Large intestine (tissue), 3 donors: ENCODE results near the gene MSI2. TPM values are rescaled to one million over a fixed set of nuclear protein-coding genes. Genes with fewer than 3 reads are reported as not detected.

Experiments
- DNase-seq, 2 donors: peaks; one replicate each; pipeline versions ENCODE4 v3.0.0 to v3.0.0-alpha.2; 2013
- H3K27ac ChIP-seq: one replicate; pipeline ENCODE4 v1.5.1; 2013; ENCODE audit warnings: low read length
- H3K27me3 ChIP-seq: 2 replicates; pipeline ENCODE4 v1.6.1; 2013; ENCODE audit warnings: low read length; ENCODE audit not compliant: control insufficient read depth, insufficient read depth
- H3K36me3 ChIP-seq: 2 replicates; pipeline ENCODE4 v1.6.1; 2013; ENCODE audit warnings: low read length; ENCODE audit not compliant: control insufficient read depth, insufficient read depth
- H3K4me1 ChIP-seq: one replicate; pipeline ENCODE4 v1.6.1; 2013; ENCODE audit warnings: low read length; ENCODE audit not compliant: control insufficient read depth, insufficient read depth
- H3K4me3 ChIP-seq: one replicate; pipeline ENCODE4 v1.5.1; 2013; ENCODE audit warnings: low read length
- H3K9me3 ChIP-seq: one replicate; pipeline ENCODE4 v1.6.1; 2013; ENCODE audit warnings: mild to moderate bottlenecking, low read depth, low read length, moderate library complexity; ENCODE audit not compliant: control insufficient read depth
- WGBS: methylation state at CpG from one replicate; pipeline ENCODE4 v1.1.5; 2013; ENCODE audit warnings: low lambda C conversion rate; ENCODE audit not compliant: insufficient coverage; 5-methylcytosine and 5-hydroxymethylcytosine counted together
- polyA plus RNA-seq: library from polyadenylated mRNA; unstranded; fragments of 120-200 nt; gene quantifications from one replicate; pipeline ENCODE4 v1.2.1, GENCODE V29; 2013

MSI2 gene
- polyA plus RNA-seq, 1 donor = 46.1 TPM

DNA sequence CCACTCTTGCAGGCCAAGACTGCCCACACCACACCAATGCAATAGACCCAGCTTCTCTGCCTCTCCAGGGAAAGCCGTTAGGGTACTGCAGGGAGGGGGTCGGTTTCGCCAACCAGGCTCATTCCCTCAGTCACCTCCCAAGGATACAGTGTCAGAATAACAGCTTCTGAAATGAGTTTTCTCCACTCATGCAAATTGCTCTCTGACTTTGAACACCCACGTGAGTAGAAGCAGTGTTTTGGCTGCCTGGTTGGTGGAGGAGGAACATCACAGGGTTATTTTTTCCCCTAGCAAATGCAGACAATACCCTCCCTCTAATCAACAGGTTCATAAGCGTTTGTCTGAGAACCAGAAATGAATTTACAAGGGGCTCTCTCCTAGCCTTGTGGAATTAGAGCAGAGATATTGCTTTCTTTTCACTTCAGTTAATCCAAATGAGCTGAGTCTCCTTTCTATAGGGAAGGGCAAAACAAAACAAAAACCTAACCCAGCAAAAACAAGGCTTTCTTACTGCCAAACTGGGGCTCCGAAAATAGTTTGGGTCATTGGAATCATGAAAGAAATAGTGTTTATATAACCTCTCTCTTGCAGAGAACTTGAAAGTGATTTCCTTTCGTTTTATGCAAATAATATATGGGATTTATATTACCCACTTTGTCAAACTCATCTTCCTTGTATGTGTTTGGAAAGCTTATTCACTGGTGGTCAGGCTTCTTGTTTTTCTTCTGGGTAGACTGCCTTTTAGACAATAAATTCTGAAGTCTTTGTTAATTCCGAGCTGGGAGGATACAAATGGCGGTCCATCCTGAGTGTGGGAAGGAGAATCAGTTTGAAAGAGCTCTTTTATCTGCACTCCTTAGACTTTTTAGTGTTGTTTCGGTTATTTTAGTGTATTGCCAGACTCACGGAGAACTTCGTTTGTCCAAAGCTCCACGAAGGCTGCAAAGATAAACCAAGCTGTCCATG lies 229.9 kb downstream of the MSI2 start:
- H3K27me3 ChIP-seq = no peaks in the 10 kb centered on the region
- H3K4me1 ChIP-seq = peaks cover 3% of the 10 kb centered on the region
- H3K4me3 ChIP-seq = no peak overlapping the region
- DNase-seq = no peak
- no peak overlapping the region for H3K27ac ChIP-seq
- no peaks in the 10 kb centered on the region for H3K9me3 ChIP-seq
- H3K36me3 ChIP-seq = no peaks in the 10 kb centered on the region
- 80% methylated on average over 1 of the region's 13 CpGs for WGBS

DNA sequence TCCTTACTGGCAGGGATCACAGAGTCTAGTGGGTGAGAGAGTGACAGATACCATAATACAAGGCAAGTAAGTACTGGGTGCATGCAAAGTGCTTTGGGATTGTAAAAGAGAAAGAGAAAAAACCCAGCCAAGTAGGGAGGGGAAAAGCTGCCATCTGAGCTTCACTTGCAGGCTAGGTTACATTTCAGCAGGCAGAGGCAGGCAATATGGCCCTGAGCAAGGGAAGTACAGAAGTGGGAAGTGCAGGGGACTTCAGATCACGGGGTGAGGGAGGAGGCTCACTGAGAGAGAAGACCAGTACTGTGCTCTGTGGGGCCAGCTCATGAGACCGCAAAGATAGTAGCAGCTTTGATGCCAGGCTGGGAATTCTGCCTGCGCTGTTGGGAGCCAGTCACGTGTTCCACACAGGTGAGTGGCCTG lies 230.6 kb downstream of the MSI2 start:
- Histone ChIP-seq H3K4me1 (peaks cover 3% of the 10 kb centered on the region), H3K9me3 (no peaks in the 10 kb centered on the region), H3K27me3 (no peaks in the 10 kb centered on the region), H3K36me3 (no peaks in the 10 kb centered on the region), H3K27ac (no peak overlapping the region), H3K4me3 (no peak overlapping the region)
- no CpG with 5 or more reads among the region's 4 CpGs for WGBS
- DNase-seq = no peak

DNA sequence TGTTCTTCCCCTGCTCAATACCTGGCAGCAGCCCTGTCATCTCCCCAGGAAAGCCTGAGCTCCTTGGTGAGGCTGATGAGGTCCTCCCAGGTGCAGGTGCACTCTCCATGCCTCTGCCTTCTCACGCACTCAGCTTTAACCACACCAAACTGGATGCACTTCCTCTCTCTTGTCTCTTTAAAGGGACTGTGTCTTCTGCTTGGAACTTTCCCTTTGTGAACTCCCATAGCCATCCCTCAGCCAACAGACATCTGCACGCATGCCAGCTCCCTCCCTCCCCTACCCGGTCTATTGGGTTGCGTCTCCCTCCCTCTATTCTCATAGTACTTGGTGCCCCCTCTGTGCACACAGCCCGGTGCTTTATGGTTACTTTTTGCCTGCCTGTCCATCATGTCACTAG lies 231.2 kb downstream of the MSI2 start:
- WGBS = no CpG with 5 or more reads among the region's 5 CpGs
- H3K36me3 ChIP-seq = no peaks in the 10 kb centered on the region
- no peak overlapping the region for H3K27ac ChIP-seq
- no peaks in the 10 kb centered on the region for H3K27me3 ChIP-seq
- no peak for DNase-seq
- no peak overlapping the region for H3K4me3 ChIP-seq
- H3K4me1 ChIP-seq = peaks cover 1% of the 10 kb centered on the region
- no peaks in the 10 kb centered on the region for H3K9me3 ChIP-seq

DNA sequence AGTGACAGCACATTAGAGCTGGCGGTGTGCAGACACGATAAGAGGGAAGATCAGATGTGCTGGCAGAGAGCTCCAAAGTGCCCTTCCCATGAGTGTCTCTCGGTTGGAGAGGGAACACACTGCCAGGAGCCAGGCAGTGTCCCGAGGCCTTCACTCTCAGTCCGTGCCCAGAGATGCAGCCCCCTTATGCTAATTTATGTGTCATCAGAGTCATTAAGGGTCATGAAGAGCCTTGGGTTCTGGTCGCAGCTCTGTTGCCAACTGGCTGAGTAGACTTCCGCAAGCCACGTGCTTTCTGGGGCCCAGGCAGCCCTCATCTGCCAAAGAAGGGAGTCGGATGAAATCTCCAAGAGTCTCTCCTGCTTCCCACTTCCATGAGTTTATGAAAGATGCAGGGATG lies 232.5 kb downstream of the MSI2 start:
- no peak for DNase-seq
- peaks cover 2% of the 10 kb centered on the region for H3K36me3 ChIP-seq
- H3K4me1 ChIP-seq = no peaks in the 10 kb centered on the region
- H3K9me3 ChIP-seq = no peaks in the 10 kb centered on the region
- no peak overlapping the region for H3K4me3 ChIP-seq
- WGBS = no CpG with 5 or more reads among the region's 9 CpGs
- no peaks in the 10 kb centered on the region for H3K27me3 ChIP-seq
- H3K27ac ChIP-seq = no peak overlapping the region

DNA sequence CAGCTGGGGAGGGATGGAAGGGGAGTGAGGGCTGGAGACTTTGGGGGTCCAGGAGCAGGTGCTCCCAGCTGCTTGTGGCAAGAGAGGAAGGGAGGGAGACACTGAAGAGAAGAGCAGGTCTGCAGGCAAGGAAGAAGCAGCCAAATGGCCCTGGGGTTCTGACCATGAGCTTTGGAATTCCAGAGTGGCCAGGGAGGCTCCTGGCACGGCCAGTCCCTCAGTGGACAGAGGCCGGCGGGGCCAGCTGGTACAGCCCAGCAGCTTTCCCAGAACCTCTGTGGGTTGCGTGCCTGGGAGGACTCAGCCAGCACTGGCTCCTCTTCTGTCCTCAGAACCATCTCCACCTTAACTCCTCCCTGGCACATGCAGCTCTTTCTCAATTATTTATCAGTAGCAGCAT lies 233.0 kb downstream of the MSI2 start:
- WGBS = no CpG with 5 or more reads among the region's 4 CpGs
- no peaks in the 10 kb centered on the region for H3K4me1 ChIP-seq
- H3K36me3 ChIP-seq = peaks cover 2% of the 10 kb centered on the region
- H3K4me3 ChIP-seq = no peak overlapping the region
- no peaks in the 10 kb centered on the region for H3K9me3 ChIP-seq
- H3K27me3 ChIP-seq = no peaks in the 10 kb centered on the region
- no peak overlapping the region for H3K27ac ChIP-seq
- no peak for DNase-seq

DNA sequence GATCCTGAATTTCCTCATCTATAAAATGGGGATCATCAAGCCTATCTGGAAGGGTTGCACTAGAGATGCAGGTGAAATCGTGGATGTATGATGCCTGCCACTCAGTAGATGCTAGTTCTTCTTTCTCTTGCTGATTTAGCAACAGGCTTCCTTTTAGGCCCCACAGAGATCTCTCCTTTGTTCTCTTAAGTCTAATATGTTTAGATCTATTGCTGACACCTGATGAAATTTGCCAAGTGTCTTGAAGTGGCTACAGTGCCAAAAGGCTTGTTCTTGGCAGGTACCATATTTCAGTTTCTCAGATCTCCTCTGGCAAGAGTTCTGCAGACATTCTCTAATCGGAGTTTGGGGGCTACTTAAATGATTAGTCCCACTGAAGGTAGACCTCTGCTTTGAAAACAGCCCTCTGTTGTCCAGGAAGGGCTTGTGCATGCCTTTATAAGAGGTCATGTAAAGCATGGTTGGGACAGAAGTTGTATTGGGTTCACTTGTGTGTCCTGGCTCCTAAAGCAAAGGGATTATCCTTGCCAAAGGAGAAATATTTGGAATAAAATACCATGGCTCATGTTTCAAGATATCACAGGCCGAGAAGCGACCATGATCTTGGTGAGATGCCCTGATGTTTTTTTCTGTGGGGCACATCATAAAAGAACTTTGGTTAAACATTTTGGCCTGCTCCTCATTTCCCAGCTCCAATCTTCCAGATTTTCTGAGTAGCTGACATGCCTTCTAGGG lies 234.0 kb downstream of the MSI2 start:
- Histone ChIP-seq H3K4me3 (no peak overlapping the region), H3K9me3 (no peaks in the 10 kb centered on the region)

DNA sequence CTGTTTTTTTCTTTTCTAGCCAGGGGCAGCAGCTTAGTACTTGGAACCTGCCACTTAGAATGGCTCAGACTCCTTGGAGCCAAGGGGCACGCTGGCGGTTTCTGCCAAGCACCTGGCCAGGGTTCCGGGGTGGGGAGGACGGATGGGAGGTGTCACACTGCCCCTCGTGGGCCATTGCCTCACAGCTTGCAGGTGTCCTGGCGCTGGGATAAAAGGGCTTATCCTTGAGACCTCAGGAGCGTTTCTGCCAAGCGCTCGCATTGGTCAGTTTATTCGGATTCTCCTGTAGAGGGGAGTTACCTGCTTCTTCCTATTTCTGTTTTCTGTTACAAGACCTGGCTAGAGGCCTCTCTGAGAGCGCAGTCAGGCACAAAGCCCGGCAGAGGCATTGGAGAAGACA lies 234.6 kb downstream of the MSI2 start:
- Histone ChIP-seq H3K9me3 (no peaks in the 10 kb centered on the region), H3K4me1 (no peaks in the 10 kb centered on the region), H3K36me3 (peaks cover 2% of the 10 kb centered on the region), H3K27me3 (no peaks in the 10 kb centered on the region), H3K4me3 (no peak overlapping the region), H3K27ac (no peak overlapping the region)
- no CpG with 5 or more reads among the region's 12 CpGs for WGBS
- no peak for DNase-seq

More for the DNA sequence above, 234.0 kb downstream of the MSI2 start:
- no peak for DNase-seq
- Histone ChIP-seq H3K27me3 (no peaks in the 10 kb centered on the region), H3K27ac (no peak overlapping the region), H3K4me1 (no peaks in the 10 kb centered on the region), H3K36me3 (peaks cover 2% of the 10 kb centered on the region)
- no CpG with 5 or more reads among the region's 4 CpGs for WGBS

DNA sequence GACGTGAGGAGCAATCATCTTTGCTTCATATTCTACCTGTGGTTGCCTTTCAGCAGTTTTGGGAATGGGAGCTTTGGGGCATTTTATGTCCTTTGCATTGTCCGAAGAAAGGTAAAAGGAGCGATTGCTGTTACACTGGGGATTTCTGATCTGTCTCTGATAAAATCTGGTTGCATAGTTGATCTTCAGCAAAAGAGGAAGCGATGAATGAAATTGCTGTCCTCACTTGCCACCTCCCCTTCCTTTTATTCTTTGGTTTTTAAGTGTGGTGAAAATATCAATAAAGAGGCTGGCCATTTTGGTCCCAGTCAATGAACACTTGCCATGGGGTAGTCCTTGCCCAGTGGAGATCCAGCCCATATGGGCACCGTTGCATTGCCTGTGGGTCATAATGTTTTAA lies 236.8 kb downstream of the MSI2 start:
- peaks cover 2% of the 10 kb centered on the region for H3K36me3 ChIP-seq
- WGBS = no CpG with 5 or more reads among the region's 5 CpGs
- no peaks in the 10 kb centered on the region for H3K4me1 ChIP-seq
- no peaks in the 10 kb centered on the region for H3K9me3 ChIP-seq
- H3K27ac ChIP-seq = no peak overlapping the region
- H3K27me3 ChIP-seq = no peaks in the 10 kb centered on the region
- H3K4me3 ChIP-seq = no peak overlapping the region
- no peak for DNase-seq

DNA sequence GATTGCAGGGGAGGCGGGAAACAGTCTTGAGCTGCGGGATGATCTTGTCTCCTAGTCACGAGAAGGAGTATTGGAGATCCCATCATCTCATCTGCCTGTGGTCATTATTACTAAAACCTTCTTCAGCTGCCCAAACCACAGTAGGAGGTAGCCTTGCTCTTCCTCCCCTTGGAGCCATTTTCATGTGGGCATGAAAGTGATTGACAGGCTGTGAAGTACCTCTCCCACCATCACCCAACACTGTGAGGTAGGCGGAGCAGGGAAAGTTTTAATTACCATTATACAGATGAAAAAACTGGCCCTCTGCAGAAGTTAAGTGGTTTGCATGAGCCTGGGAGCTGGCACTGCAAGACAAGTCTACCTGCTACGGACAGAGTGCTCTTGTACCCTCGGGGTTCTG lies 237.3 kb downstream of the MSI2 start:
- no peak for DNase-seq
- Histone ChIP-seq H3K9me3 (no peaks in the 10 kb centered on the region), H3K27me3 (no peaks in the 10 kb centered on the region), H3K27ac (no peak overlapping the region), H3K36me3 (peaks cover 2% of the 10 kb centered on the region), H3K4me3 (no peak overlapping the region), H3K4me1 (no peaks in the 10 kb centered on the region)
- WGBS = no CpG with 5 or more reads among the region's 6 CpGs

DNA sequence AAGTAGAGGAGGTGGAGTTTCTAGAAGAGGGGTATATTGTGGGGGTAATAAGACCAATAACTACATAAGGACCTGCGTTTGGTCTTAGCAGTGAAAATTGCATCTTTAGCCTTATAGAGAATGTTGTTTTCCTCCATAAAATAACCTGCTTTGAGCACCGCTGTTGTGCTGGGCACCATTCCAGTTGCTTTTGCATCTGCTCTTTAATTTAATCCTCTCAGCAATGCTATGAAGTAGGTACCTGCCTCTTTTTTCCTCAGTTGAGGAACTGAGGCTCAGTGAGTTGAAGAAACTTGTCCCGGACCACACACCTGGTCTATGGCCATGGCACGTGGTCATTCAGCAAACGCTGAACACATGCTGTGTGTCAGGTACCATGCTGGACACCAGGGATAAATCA lies 238.1 kb downstream of the MSI2 start:
- Histone ChIP-seq H3K36me3 (peaks cover 2% of the 10 kb centered on the region), H3K27ac (no peak overlapping the region), H3K4me1 (no peaks in the 10 kb centered on the region), H3K4me3 (no peak overlapping the region), H3K27me3 (no peaks in the 10 kb centered on the region), H3K9me3 (no peaks in the 10 kb centered on the region)
- no peak for DNase-seq
- no CpG with 5 or more reads among the region's 5 CpGs for WGBS
